Body of pancreas (tissue), 4 donors: ENCODE data around the gene KIDINS220.

Experiments
- CTCF ChIP-seq, 7 experiments: fragments of 450-650 bp in 4 of 7; fragments of 200-600 bp in 3 of 7; sonication (generic) in 3 of 7; IDR thresholded peaks; one replicate each; pipeline ENCODE4 v1.5.1; 2016 to 2019; ENCODE audit warnings: antibody characterized with exemption in 7 of 7
- POLR2A ChIP-seq, 3 donors: fragments of 450-650 bp; IDR thresholded peaks; one replicate each; pipeline ENCODE4 v1.6.1; 2016; ENCODE audit warnings: antibody characterized with exemption in 3 of 3, mild to moderate bottlenecking in 2 of 3

- TF ChIP-seq CTCF (IDR thresholded peaks at IDR 0.05) (no peak), POLR2A (IDR thresholded peaks at IDR 0.05) (no peak)
Observed at GRCh38 chr2:8841932-8842331, 4.5 kb upstream of the KIDINS220 start.
